A673 (cell line): Measurements from ENCODE around the gene TIMM10.

Experiments used
- CTCF ChIP-seq: fragments of 300-800, 200-600 bp; sonication (generic); conservative IDR thresholded peaks from 2 replicates; pipeline ENCODE4 v1.5.1; 2017; ENCODE audit warnings: low read depth, mild to moderate bottlenecking, antibody characterized with exemption, low read length, moderate library complexity, mixed read lengths
- EZH2 ChIP-seq: fragments of 200-600 bp; sonication (generic); IDR thresholded peaks from 2 replicates; pipeline ENCODE4 v1.6.1; 2017; ENCODE audit warnings: borderline replicate concordance, low read depth, mild to moderate bottlenecking, mixed read lengths, antibody characterized with exemption, low read length; ENCODE audit not compliant: poor library complexity, severe bottlenecking

DNA sequence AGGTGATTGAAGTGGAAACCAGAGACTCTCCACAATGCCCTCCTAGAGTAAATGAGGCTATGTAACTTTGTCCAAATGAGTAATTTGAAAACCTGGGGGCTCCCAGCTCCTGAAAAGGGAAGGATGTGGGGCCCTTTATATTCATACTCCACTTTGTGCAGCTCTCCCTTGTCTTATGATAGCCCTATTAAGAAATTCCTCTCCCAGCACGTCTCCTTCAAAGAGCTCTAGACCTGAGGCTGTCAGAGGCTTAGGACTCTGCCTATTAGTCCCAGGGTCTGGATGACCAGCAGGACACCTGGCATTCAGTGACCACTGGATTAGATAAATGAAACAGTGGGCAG is 17.1 kb downstream of the TIMM10 start:
- TF ChIP-seq EZH2 = no peak
- TF ChIP-seq CTCF = no peak
